Fibroblast of the aortic adventitia (primary cell): Measurements from ENCODE around the gene CCDC102A. TPM values are rescaled to one million over a fixed set of nuclear protein-coding genes. Genes with fewer than 3 reads are reported as not detected.
"Not testable (repeated sequence)": the region's sequence is repeated elsewhere in the genome, so short reads cannot be mapped to it uniquely, and the experiment has no call there.

Experiments
- DNase-seq: peaks from one replicate; pipeline ENCODE4 v3.0.0-alpha.2; 2010; ENCODE audit warnings: low read depth
- H3K4me3 ChIP-seq: 2 replicates; pipeline ENCODE4 v1.5.1; 2011; ENCODE audit warnings: low read depth, mild to moderate bottlenecking, control low read depth, low read length, moderate library complexity
- total RNA-seq: library from RNA; depleted of rRNA; stranded (reverse); fragments of >200 nt; gene quantifications from 2 replicates; pipeline ENCODE4 v1.2.3, GENCODE V29; 2012; ENCODE audit warnings: low replicate concordance
- TF ChIP-seq, protein P1 (sequence below): IDR thresholded peaks from 2 replicates; pipeline ENCODE4 v1.5.1; 2011; ENCODE audit warnings: mild to moderate bottlenecking, low read length, control low read depth, inconsistent platforms; ENCODE audit not compliant: insufficient read depth

Gene CCDC102A
- total RNA-seq, 1 donor, result 9.9 TPM

DNA sequence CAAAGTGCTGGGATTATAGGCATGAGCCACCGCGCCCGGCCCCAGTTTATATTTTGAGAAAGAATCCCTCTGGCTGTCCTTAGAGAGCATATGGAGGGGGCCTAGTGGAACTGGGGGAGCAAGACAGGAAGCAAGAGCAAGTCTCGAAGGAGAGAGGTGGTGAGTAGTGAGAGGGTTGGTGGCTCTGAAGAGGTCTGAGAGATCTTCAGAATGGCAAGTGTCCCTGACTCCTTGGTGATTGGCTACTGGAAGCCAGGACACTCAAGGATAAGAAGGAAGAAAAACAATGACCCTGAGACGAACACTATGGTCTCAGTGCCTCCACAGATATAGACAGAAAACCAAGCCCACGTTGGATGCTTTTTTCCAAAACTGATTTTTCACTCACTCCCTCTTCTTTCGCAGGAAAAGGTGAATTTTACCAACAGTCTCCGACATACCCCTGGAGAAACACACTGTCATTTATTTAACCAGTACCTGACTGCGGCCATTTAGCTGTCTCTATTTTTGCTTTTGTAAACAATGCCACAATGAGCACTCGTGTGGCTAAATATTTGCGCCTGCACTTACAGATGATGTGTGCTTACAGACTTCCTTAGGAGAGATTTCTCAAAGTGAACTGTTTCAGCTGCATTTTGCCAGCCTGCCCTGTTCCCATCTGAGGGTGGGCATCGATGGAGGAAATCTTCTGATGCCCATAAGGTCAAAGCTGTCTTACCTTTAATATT is 34.2 kb downstream of the CCDC102A start:
- no peak for DNase-seq
- no peak overlapping the region for H3K4me3 ChIP-seq
- TF ChIP-seq, protein P1, sequence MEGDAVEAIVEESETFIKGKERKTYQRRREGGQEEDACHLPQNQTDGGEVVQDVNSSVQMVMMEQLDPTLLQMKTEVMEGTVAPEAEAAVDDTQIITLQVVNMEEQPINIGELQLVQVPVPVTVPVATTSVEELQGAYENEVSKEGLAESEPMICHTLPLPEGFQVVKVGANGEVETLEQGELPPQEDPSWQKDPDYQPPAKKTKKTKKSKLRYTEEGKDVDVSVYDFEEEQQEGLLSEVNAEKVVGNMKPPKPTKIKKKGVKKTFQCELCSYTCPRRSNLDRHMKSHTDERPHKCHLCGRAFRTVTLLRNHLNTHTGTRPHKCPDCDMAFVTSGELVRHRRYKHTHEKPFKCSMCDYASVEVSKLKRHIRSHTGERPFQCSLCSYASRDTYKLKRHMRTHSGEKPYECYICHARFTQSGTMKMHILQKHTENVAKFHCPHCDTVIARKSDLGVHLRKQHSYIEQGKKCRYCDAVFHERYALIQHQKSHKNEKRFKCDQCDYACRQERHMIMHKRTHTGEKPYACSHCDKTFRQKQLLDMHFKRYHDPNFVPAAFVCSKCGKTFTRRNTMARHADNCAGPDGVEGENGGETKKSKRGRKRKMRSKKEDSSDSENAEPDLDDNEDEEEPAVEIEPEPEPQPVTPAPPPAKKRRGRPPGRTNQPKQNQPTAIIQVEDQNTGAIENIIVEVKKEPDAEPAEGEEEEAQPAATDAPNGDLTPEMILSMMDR, result no peak

- TF ChIP-seq, protein P1, result no peak
These were observed 34.9 kb downstream of the CCDC102A start for GRCh38 chr16:57501492-57501891.

GRCh38 chr16:57500578-57501111 is 35.7 kb downstream of the CCDC102A start:
- no peak overlapping the region for H3K4me3 ChIP-seq
- DNase-seq, result no peak
- TF ChIP-seq, protein P1, result no peak

More at GRCh38 chr16:57501492-57501891, 34.9 kb downstream of the CCDC102A start:
- DNase-seq, result no peak
- H3K4me3 ChIP-seq, result no peak overlapping the region

GRCh38 chr16:57499941-57500340 is 36.4 kb downstream of the CCDC102A start:
- not testable (repeated sequence) for DNase-seq, H3K4me3 ChIP-seq

GRCh38 chr16:57498031-57498430 is 38.3 kb downstream of the CCDC102A start:
- H3K4me3 ChIP-seq, result no peak overlapping the region
- TF ChIP-seq, protein P1, result no peak
- DNase-seq, result no peak

DNA sequence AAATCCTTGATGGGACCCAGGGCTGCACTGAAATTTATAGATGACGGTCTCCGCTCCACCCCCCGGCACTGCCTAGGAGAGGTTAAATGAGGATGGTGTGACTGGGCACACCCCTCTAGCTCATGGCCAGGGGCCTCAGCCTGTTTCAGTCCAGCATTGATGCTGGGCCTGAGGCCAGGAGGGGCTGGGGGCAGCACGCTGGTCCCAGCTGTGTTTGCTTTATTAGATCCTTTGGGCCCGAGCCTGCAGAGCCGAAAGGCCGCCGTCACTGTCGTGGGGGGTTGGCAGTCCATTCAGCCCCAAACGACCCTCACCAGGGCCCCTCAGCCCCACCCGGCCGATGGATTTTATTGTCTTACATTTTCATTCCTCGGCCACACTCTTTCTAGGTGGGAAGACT is 39.2 kb downstream of the CCDC102A start:
- no peak for DNase-seq
- TF ChIP-seq, protein P1, result no peak
- H3K4me3 ChIP-seq, result no peak overlapping the region

GRCh38 chr16:57493767-57494166 is 42.6 kb downstream of the CCDC102A start:
- H3K4me3 ChIP-seq, result no peak overlapping the region
- no peak for DNase-seq
- TF ChIP-seq, protein P1, result no peak
